ENCODE data around the gene GLRX5. TPM values are rescaled to one million over a fixed set of nuclear protein-coding genes. Genes with fewer than 3 reads are reported as not detected.

GLRX5 gene
- total and polyA plus RNA-seq, 5 donors, result 78.1 to 111 (median 78.7) TPM

- 52% methylated on average over 9 of the region's 9 CpGs for WGBS
Measured at GRCh38 chr14:95537298-95538089, 2.6 kb downstream of the GLRX5 start.

GRCh38 chr14:95538801-95539509 is 4.1 kb downstream of the GLRX5 start:
- H3K27me3 ChIP-seq (ENCODE audit: control insufficient read depth, insufficient read depth), result no peaks in the 10 kb centered on the region
- no peak overlapping the region for H3K4me3 ChIP-seq (ENCODE audit: low read length)
- 92% methylated on average over 14 of the region's 14 CpGs for WGBS
- H3K27ac ChIP-seq (ENCODE audit: low read length), result no peak overlapping the region
- DNase-seq (peak in 1 of 3 donors; percentile 41), ATAC-seq (no peak)
- H3K9me3 ChIP-seq (ENCODE audit: control insufficient read depth, low read length), result no peaks in the 10 kb centered on the region
- peaks cover 7% of the 10 kb centered on the region for H3K4me1 ChIP-seq (ENCODE audit: control insufficient read depth, insufficient read depth, low read length)
- intact Hi-C loops (cut with DNase I), result no loop called here

More at GRCh38 chr14:95537298-95538089, 2.6 kb downstream of the GLRX5 start:
- H3K4me3 ChIP-seq (ENCODE audit: low read length), result peak overlapping the region; percentile 14
- H3K9me3 ChIP-seq (ENCODE audit: control insufficient read depth, low read length), result no peaks in the 10 kb centered on the region
- H3K4me1 ChIP-seq (ENCODE audit: control insufficient read depth, insufficient read depth, low read length), result peaks cover 12% of the 10 kb centered on the region
- H3K27ac ChIP-seq (ENCODE audit: low read length), result peak overlapping the region; percentile 73
- DNase-seq (no peak), ATAC-seq (no peak)
- intact Hi-C loops (cut with DNase I), result no loop called here
- H3K27me3 ChIP-seq (ENCODE audit: control insufficient read depth, insufficient read depth), result no peaks in the 10 kb centered on the region

GRCh38 chr14:95540236-95540855 is 5.5 kb downstream of the GLRX5 start:
- Histone ChIP-seq H3K4me3 (ENCODE audit: low read length) (no peak overlapping the region), H3K27me3 (ENCODE audit: control insufficient read depth, insufficient read depth) (no peaks in the 10 kb centered on the region), H3K9me3 (ENCODE audit: control insufficient read depth, low read length) (no peaks in the 10 kb centered on the region), H3K4me1 (ENCODE audit: control insufficient read depth, insufficient read depth, low read length) (peaks cover 7% of the 10 kb centered on the region), H3K27ac (ENCODE audit: low read length) (no peak overlapping the region)
- intact Hi-C loops (cut with DNase I), result no loop called here
- no peak for ATAC-seq
- 95% methylated on average over 6 of the region's 6 CpGs for WGBS
- no peak for DNase-seq

- H3K27ac ChIP-seq (ENCODE audit: low read length), result no peak overlapping the region
- ATAC-seq (no peak), DNase-seq (no peak)
- 64% methylated on average over 4 of the region's 4 CpGs for WGBS
- intact Hi-C loops (cut with DNase I), result no loop called here
- peaks cover 4% of the 10 kb centered on the region for H3K4me1 ChIP-seq (ENCODE audit: control insufficient read depth, insufficient read depth, low read length)
- no peak overlapping the region for H3K4me3 ChIP-seq (ENCODE audit: low read length)
- H3K9me3 ChIP-seq (ENCODE audit: control insufficient read depth, low read length), result no peaks in the 10 kb centered on the region
- H3K27me3 ChIP-seq (ENCODE audit: control insufficient read depth, insufficient read depth), result no peaks in the 10 kb centered on the region
Measured at GRCh38 chr14:95541346-95541745, 6.5 kb downstream of the GLRX5 start.

- Histone ChIP-seq H3K4me3 (ENCODE audit: low read length) (no peak overlapping the region), H3K9me3 (ENCODE audit: control insufficient read depth, low read length) (no peaks in the 10 kb centered on the region), H3K4me1 (ENCODE audit: control insufficient read depth, insufficient read depth, low read length) (peaks cover 3% of the 10 kb centered on the region), H3K27me3 (ENCODE audit: control insufficient read depth, insufficient read depth) (no peaks in the 10 kb centered on the region), H3K27ac (ENCODE audit: low read length) (no peak overlapping the region)
- DNase-seq, result no peak
- intact Hi-C loops (cut with DNase I), result no loop called here
- WGBS, result 92% methylated on average over 8 of the region's 8 CpGs
- no peak for ATAC-seq
Measured at GRCh38 chr14:95541932-95542930, 7.4 kb downstream of the GLRX5 start.

- no peaks in the 10 kb centered on the region for H3K4me1 ChIP-seq (ENCODE audit: control insufficient read depth, insufficient read depth, low read length)
- H3K27me3 ChIP-seq (ENCODE audit: control insufficient read depth, insufficient read depth), result no peaks in the 10 kb centered on the region
- 97% methylated on average over 5 of the region's 5 CpGs for WGBS
- DNase-seq (no peak), ATAC-seq (no peak)
- no peak overlapping the region for H3K4me3 ChIP-seq (ENCODE audit: low read length)
- no peaks in the 10 kb centered on the region for H3K9me3 ChIP-seq (ENCODE audit: control insufficient read depth, low read length)
- H3K27ac ChIP-seq (ENCODE audit: low read length), result no peak overlapping the region
- intact Hi-C loops (cut with DNase I), result no loop called here
Measured at GRCh38 chr14:95543021-95543420, 8.2 kb downstream of the GLRX5 start.

GRCh38 chr14:95544588-95544987 is 9.7 kb downstream of the GLRX5 start:
- Histone ChIP-seq H3K9me3 (ENCODE audit: control insufficient read depth, low read length) (no peaks in the 10 kb centered on the region), H3K27ac (ENCODE audit: low read length) (no peak overlapping the region), H3K4me1 (ENCODE audit: control insufficient read depth, insufficient read depth, low read length) (no peaks in the 10 kb centered on the region), H3K27me3 (ENCODE audit: control insufficient read depth, insufficient read depth) (no peaks in the 10 kb centered on the region), H3K4me3 (ENCODE audit: low read length) (no peak overlapping the region)
- intact Hi-C loops (cut with DNase I), result no loop called here
- ATAC-seq (no peak), DNase-seq (no peak)
- 73% methylated on average over 8 of the region's 8 CpGs for WGBS

- Histone ChIP-seq H3K9me3 (ENCODE audit: control insufficient read depth, low read length) (no peaks in the 10 kb centered on the region), H3K4me1 (ENCODE audit: control insufficient read depth, insufficient read depth, low read length) (no peaks in the 10 kb centered on the region), H3K27me3 (ENCODE audit: control insufficient read depth, insufficient read depth) (no peaks in the 10 kb centered on the region), H3K4me3 (ENCODE audit: low read length) (no peak overlapping the region), H3K27ac (ENCODE audit: low read length) (no peak overlapping the region)
- 79% methylated on average over 5 of the region's 5 CpGs for WGBS
- DNase-seq (no peak), ATAC-seq (no peak)
- intact Hi-C loops (cut with DNase I), result no loop called here
Measured at GRCh38 chr14:95545515-95546168, 10.8 kb downstream of the GLRX5 start.

- DNase-seq (no peak), ATAC-seq (no peak)
- Histone ChIP-seq H3K27me3 (ENCODE audit: control insufficient read depth, insufficient read depth) (no peaks in the 10 kb centered on the region), H3K4me1 (ENCODE audit: control insufficient read depth, insufficient read depth, low read length) (no peaks in the 10 kb centered on the region), H3K27ac (ENCODE audit: low read length) (no peak overlapping the region), H3K4me3 (ENCODE audit: low read length) (no peak overlapping the region), H3K9me3 (ENCODE audit: control insufficient read depth, low read length) (no peaks in the 10 kb centered on the region)
- intact Hi-C loops (cut with DNase I), result no loop called here
- 94% methylated on average over 5 of the region's 5 CpGs for WGBS
Measured at GRCh38 chr14:95547272-95547625, 12.4 kb downstream of the GLRX5 start.

- H3K9me3 ChIP-seq (ENCODE audit: control insufficient read depth, low read length), result no peaks in the 10 kb centered on the region
- intact Hi-C loops (cut with DNase I), result no loop called here
- no peaks in the 10 kb centered on the region for H3K27me3 ChIP-seq (ENCODE audit: control insufficient read depth, insufficient read depth)
- no peak overlapping the region for H3K4me3 ChIP-seq (ENCODE audit: low read length)
- no peak for DNase-seq
- 71% methylated on average over 14 of the region's 14 CpGs for WGBS
- peak overlapping the region; percentile 12 for H3K27ac ChIP-seq (ENCODE audit: low read length)
- no peak for ATAC-seq
- no peaks in the 10 kb centered on the region for H3K4me1 ChIP-seq (ENCODE audit: control insufficient read depth, insufficient read depth, low read length)
Measured at GRCh38 chr14:95547626-95548327, 12.9 kb downstream of the GLRX5 start.
